Large intestine (tissue), 12 donors: Measurements from ENCODE around the gene GPR149. TPM values are rescaled to one million over a fixed set of nuclear protein-coding genes. Genes with fewer than 3 reads are reported as not detected.
"Not testable (repeated sequence)": the region's sequence is repeated elsewhere in the genome, so short reads cannot be mapped to it uniquely, and the experiment has no call there.

ENCODE experiments used
- DNase-seq, 2 donors: peaks; one replicate each; pipeline versions ENCODE4 v3.0.0 to v3.0.0-alpha.2; 2013
- H3K27ac ChIP-seq: one replicate; pipeline ENCODE4 v1.5.1; 2013; ENCODE audit warnings: low read length
- H3K27me3 ChIP-seq: 2 replicates; pipeline ENCODE4 v1.6.1; 2013; ENCODE audit warnings: low read length; ENCODE audit not compliant: control insufficient read depth, insufficient read depth
- H3K36me3 ChIP-seq: 2 replicates; pipeline ENCODE4 v1.6.1; 2013; ENCODE audit warnings: low read length; ENCODE audit not compliant: control insufficient read depth, insufficient read depth
- H3K4me1 ChIP-seq: one replicate; pipeline ENCODE4 v1.6.1; 2013; ENCODE audit warnings: low read length; ENCODE audit not compliant: control insufficient read depth, insufficient read depth
- H3K4me3 ChIP-seq: one replicate; pipeline ENCODE4 v1.5.1; 2013; ENCODE audit warnings: low read length
- H3K9me3 ChIP-seq: one replicate; pipeline ENCODE4 v1.6.1; 2013; ENCODE audit warnings: mild to moderate bottlenecking, low read depth, low read length, moderate library complexity; ENCODE audit not compliant: control insufficient read depth
- WGBS: methylation state at CpG from one replicate; pipeline ENCODE4 v1.1.5; 2013; ENCODE audit warnings: low lambda C conversion rate; ENCODE audit not compliant: insufficient coverage; 5-methylcytosine and 5-hydroxymethylcytosine counted together
- long read RNA-seq, 11 donors: transcript quantifications; one replicate each; lab custom pipeline, GENCODE V29; 2026
- polyA plus RNA-seq: library from polyadenylated mRNA; unstranded; fragments of 120-200 nt; gene quantifications from one replicate; pipeline ENCODE4 v1.2.1, GENCODE V29; 2013

GPR149 gene, protein sequence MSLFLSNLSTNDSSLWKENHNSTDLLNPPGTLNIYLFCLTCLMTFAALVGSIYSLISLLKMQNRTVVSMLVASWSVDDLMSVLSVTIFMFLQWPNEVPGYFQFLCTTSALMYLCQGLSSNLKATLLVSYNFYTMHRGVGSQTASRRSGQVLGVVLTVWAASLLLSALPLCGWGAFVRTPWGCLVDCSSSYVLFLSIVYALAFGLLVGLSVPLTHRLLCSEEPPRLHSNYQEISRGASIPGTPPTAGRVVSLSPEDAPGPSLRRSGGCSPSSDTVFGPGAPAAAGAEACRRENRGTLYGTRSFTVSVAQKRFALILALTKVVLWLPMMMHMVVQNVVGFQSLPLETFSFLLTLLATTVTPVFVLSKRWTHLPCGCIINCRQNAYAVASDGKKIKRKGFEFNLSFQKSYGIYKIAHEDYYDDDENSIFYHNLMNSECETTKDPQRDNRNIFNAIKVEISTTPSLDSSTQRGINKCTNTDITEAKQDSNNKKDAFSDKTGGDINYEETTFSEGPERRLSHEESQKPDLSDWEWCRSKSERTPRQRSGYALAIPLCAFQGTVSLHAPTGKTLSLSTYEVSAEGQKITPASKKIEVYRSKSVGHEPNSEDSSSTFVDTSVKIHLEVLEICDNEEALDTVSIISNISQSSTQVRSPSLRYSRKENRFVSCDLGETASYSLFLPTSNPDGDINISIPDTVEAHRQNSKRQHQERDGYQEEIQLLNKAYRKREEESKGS
- not detected for polyA plus RNA-seq
- long read RNA-seq, donor 1, result 0 reads
- long read RNA-seq, donor 2, result 0 reads
- long read RNA-seq, donor 3, result 0 reads
- long read RNA-seq, donor 4, result 0 reads
- long read RNA-seq, donor 5, result 0 reads
- long read RNA-seq, donor 6, result 0 reads
- long read RNA-seq, donor 7, result 0 reads
- long read RNA-seq, donor 8, result 0 reads
- long read RNA-seq, donor 9, result 0 reads
- long read RNA-seq, donor 10, result 0 reads
- long read RNA-seq, donor 11, result 0 reads

DNA sequence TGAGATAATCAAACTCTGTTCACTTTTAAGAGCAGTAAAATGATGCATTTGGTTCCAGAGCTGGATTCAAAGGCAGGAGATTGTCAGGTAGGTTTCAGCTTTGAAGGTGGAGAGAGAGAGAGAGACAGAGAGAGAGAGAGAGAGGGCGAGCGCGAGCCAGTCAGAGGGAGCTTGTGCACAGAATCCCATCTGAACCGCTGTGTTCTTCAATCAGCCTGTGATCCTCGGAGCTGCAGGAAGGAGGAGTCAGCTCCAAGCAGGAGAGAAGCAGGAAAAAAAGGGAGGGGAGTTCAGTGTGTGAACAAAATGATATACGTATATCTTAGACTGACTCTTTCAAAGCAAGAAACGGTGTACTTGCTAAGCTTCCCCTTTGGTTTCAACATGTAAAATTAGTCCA, at the start of gene GPR149:
Gene GPR149, minus strand, starts transcription at position 177 of the 400 bp plus-strand sequence. CDS start 575 bp downstream, outside the sequence.
- no peak within 1 kb of the TSS for H3K27ac ChIP-seq
- no peak within 1 kb of the TSS for H3K4me3 ChIP-seq
- no peaks in the 10 kb centered on the region for H3K36me3 ChIP-seq
- peaks cover 42% of the 10 kb centered on the region for H3K27me3 ChIP-seq
- peak in 1 of 2 donors; percentile 1 for DNase-seq
- no peaks in the 10 kb centered on the region for H3K4me1 ChIP-seq
- peaks cover 6% of the 10 kb centered on the region for H3K9me3 ChIP-seq
- WGBS, result no CpG with 5 or more reads among the region's 7 CpGs

DNA sequence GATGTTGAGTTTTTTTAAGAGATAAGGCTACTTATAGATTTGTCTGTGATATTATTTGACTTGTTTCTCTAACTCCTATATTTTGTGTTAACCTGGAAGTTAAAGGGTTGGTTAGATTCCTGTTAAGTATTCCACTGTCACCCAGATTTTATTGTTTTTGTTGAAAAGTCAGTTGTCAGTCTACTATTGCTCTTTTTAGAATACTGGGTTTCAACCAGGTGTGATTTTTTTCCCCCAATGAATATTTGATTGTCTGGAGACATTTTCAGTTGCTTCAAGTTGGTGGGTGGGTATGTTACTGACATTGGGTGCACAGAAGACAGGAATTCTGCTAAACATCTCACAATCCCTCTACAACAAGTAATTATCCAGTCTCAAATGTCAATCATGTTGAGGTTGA, 43.8 kb upstream of the GPR149 start:
- no peaks in the 10 kb centered on the region for H3K9me3 ChIP-seq
- H3K4me1 ChIP-seq, result no peaks in the 10 kb centered on the region

DNA sequence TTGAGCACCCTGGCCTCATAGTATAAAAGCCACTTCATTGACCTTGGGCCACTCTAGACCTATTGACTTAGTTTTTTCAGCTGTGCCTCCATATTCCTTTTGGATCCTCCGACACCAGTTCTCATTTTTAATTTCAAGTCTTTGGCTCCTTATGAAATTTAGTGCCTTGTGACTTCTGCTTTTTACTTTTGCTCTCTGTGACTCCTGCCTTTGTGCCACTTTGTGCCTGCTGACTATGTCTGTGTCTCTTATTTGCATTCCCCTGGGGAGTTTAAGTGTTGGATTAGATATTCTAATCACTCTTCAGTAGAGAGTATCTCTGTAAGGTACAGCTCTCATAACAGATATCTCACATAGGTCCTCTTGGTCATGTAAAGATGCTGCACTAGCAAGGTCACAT, 39.6 kb upstream of the GPR149 start:
- Histone ChIP-seq H3K27ac (no peak overlapping the region), H3K9me3 (no peaks in the 10 kb centered on the region), H3K4me1 (no peaks in the 10 kb centered on the region), H3K36me3 (no peaks in the 10 kb centered on the region), H3K27me3 (no peaks in the 10 kb centered on the region), H3K4me3 (no peak overlapping the region)
- WGBS, result 100% methylated on average over 1 of the region's 1 CpG
- DNase-seq, result no peak

More for the DNA sequence above, 43.8 kb upstream of the GPR149 start:
- no peak overlapping the region for H3K27ac ChIP-seq
- no peaks in the 10 kb centered on the region for H3K27me3 ChIP-seq
- no peaks in the 10 kb centered on the region for H3K36me3 ChIP-seq
- H3K4me3 ChIP-seq, result no peak overlapping the region
- DNase-seq, result no peak

DNA sequence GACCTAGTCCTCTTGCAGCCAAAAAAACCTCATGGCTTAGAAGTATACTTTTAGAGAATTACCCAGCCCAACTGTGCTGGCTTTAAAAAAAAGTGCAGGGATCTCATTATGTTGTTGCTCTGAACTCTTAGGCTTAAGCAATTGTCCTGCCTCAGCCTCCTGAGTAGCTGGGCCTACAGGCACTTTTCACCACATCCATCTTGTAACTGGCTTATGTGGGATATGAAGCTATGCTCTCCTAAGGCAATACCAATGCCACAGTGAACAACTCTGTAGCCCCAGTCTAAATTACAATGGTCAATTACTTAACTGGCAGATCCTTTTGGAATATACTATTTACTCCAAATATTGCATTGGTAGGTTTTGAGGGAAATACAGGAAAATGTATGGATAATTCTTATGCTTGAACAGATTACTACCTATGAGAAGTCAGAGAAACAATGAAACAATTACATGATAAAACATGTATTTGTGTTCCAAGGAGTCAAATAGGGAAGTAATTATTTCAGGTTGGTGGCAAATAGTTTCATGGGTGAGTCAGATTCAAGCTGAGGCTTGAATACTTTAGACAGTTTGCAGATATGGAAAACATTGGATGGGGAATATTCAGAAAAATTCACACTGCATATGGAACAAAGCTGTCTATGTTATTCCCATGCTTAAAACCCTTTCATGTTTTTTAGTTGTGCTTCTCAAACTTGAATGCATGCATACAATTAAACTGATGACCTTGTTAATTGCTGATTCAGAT, 34.6 kb upstream of the GPR149 start:
- Histone ChIP-seq H3K4me1 (no peaks in the 10 kb centered on the region), H3K36me3 (no peaks in the 10 kb centered on the region), H3K4me3 (no peak overlapping the region), H3K9me3 (no peaks in the 10 kb centered on the region), H3K27ac (no peak overlapping the region), H3K27me3 (no peaks in the 10 kb centered on the region)
- DNase-seq, result no peak

DNA sequence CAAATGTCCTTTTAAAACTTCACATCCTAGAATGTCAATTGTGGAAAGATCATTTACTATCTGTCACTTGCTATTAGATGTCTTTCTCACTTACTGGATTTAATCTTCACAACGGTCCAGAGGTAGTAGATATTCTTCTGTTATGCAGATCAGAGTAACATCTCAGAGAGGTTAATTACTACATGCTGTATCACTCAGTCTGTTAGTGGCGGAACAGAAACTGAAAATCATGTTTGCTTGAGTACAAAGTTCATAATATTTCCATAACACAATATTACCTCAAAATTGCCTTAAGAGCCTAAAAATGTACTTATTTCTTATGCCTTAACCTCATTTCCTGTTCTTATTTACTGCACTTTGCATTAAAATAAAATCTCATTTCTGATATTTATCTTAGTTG, 28.6 kb upstream of the GPR149 start:
- no peaks in the 10 kb centered on the region for H3K9me3 ChIP-seq
- DNase-seq, result peak in 1 of 2 donors; percentile 4
- H3K4me1 ChIP-seq, result no peaks in the 10 kb centered on the region
- H3K4me3 ChIP-seq, result no peak overlapping the region
- 60% methylated on average over 1 of the region's 2 CpGs for WGBS
- H3K27ac ChIP-seq, result no peak overlapping the region
- no peaks in the 10 kb centered on the region for H3K27me3 ChIP-seq
- H3K36me3 ChIP-seq, result no peaks in the 10 kb centered on the region

DNA sequence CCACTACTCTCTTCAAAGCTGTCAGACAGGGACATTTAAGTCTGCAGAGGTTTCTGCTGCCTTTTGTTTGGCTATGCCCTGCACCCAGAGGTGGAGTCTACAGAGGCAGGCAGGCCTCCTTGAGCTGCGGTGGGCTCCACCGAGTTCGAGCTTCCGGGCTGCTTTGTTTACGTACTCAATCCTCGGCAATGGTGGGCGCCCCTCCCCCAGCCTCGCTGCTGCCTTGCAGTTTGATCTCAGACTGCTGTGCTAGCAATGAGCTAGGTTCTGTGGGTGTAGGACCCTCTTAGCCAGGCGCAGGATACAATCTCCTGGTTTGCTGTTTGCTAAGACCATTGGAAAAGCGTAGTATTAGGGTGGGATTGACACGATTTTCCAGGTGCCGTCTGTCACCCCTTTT, 9.1 kb upstream of the GPR149 start:
- not testable (repeated sequence) for H3K4me1 ChIP-seq, H3K36me3 ChIP-seq, H3K27me3 ChIP-seq, H3K27ac ChIP-seq, H3K9me3 ChIP-seq, H3K4me3 ChIP-seq, DNase-seq
- WGBS, result no CpG with 5 or more reads among the region's 12 CpGs

DNA sequence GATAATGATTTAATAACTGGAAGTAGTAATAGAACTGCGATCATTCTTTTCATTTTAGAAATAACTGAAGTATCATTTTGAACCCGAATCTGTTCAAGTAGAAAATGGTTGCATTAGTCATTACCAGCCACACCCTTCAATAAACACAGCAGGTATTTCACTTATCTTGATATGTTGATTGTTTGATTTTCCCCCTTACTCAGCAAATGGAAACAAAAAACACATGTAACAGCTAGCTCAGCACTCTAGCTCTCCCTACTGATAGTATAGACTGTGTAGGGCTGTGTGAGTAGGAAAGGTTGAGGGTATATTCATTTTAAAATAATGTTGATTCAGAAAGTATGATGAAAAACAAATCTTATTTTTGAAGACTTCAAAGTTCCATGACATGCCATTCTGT, 1.1 kb upstream of the GPR149 start:
- H3K36me3 ChIP-seq, result no peaks in the 10 kb centered on the region
- H3K4me3 ChIP-seq, result no peak overlapping the region
- WGBS, result 83% methylated on average over 2 of the region's 2 CpGs
- peaks cover 38% of the 10 kb centered on the region for H3K27me3 ChIP-seq
- no peak overlapping the region for H3K27ac ChIP-seq
- H3K4me1 ChIP-seq, result no peaks in the 10 kb centered on the region
- peaks cover 6% of the 10 kb centered on the region for H3K9me3 ChIP-seq
- DNase-seq, result no peak

DNA sequence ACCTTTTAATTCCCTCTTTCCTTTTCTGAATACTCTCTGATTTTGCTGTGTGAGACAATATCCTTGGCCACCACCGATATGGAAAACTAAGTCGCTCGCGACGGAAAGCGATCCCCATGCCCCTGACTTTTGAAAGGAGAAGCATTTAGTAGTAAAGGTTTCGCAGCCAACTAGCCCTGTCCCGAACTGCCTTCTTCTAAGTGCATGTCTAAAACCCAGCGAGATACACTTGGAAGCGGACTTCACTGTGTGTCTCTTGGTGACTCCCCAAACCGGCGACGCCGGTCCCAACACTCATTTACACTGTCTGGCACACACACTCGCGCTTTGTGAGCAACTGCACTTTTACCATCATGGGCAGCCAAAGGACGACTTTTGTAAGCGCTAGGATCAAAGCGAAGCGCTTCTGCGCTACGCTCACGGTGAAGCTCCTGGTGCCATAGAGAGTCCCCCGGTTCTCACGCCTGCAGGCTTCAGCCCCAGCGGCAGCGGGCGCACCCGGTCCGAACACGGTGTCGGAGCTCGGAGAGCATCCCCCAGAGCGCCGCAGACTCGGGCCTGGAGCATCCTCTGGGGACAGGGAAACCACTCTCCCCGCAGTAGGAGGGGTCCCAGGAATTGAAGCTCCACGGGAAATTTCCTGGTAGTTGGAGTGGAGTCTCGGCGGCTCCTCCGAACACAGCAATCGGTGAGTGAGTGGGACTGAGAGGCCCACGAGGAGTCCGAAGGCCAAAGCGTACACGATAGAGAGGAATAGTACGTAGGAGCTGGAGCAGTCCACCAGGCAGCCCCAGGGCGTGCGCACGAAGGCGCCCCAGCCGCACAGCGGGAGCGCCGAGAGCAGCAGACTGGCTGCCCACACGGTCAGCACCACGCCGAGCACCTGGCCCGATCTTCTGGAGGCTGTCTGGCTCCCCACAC, 1.4 kb downstream of the GPR149 start:
- Histone ChIP-seq H3K4me3 (no peak overlapping the region), H3K27ac (no peak overlapping the region), H3K36me3 (no peaks in the 10 kb centered on the region), H3K9me3 (peaks cover 6% of the 10 kb centered on the region), H3K27me3 (peaks cover 42% of the 10 kb centered on the region), H3K4me1 (no peaks in the 10 kb centered on the region)
- WGBS, result 0% methylated on average over 1 of the region's 59 CpGs
- peak in 1 of 2 donors; percentile 5 for DNase-seq

DNA sequence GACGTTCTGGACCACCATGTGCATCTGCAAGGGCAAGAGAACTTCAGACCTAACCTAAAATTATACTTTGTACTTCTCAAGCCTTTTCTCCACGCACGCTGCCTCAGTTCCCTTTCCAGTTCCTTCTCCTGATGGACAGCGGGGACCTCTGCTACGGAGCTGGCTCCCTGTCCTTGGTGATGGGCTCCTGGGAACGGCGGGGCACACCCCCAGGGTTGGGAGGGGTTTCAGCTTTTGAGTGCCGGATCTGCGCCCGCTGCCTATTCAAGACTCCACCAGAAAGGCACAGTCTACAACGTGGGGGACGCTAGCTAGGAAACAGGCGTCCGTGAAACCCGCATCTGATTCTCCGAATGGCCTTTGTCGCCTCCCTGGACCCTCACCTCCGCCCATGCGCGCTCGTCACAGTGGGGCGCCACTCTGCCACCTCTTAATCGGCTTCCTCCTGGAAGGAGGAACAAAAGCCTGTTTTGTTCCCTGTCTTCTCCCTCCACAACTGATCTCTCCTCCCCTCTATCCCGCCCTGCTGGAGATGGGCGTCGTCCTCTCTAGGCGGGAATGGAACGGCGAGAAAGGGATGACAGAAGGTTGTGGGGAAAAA, 2.2 kb downstream of the GPR149 start:
- H3K4me3 ChIP-seq, result no peak overlapping the region
- no peaks in the 10 kb centered on the region for H3K36me3 ChIP-seq
- H3K27ac ChIP-seq, result no peak overlapping the region
- H3K4me1 ChIP-seq, result no peaks in the 10 kb centered on the region
- peaks cover 42% of the 10 kb centered on the region for H3K27me3 ChIP-seq
- peaks cover 6% of the 10 kb centered on the region for H3K9me3 ChIP-seq
- no CpG with 5 or more reads among the region's 29 CpGs for WGBS
- peak in 1 of 2 donors; percentile 3 for DNase-seq
